Keratinocyte (primary cell): ENCODE results near the gene FOXB2.

ENCODE experiments used
- CTCF ChIP-seq, 3 experiments: IDR thresholded peaks in 1 of 3; conservative IDR thresholded peaks in 1 of 3; optimal IDR thresholded peaks in 1 of 3; 2 replicates in 2 of 3; 3 replicates in 1 of 3; pipeline versions ENCODE3 to v1.5.1; 2011; ENCODE audit warnings: low read length in 3 of 3, mild to moderate bottlenecking in 3 of 3, moderate library complexity in 2 of 3, control low read depth in 1 of 3, inconsistent platforms in 1 of 3; ENCODE audit not compliant: insufficient read depth in 2 of 3; ENCODE audit errors: extremely low read depth in 1 of 3
- EZH2 ChIP-seq: IDR thresholded peaks from one replicate; pipeline ENCODE4 v1.6.1; 2012; ENCODE audit warnings: inconsistent platforms, mild to moderate bottlenecking, low read length, moderate library complexity

DNA sequence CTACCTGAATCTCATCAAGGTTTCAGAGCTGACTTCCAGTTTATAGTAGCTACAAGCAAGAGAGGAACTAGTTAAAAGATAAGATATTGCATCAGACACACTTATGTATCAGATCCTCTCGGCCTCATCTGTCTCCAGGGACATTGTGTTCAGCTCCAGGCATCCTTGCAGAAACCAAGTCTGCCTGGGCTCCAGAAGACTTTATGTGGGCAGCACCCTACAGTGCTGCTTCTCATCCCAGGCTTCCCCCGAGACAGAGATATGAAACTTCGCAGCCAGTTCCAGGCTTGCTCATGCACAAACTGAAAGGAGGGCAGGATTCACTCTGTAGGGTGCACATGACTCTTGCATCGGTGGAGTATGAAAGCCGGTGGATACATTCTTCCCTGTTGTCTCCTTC is 33.9 kb upstream of the FOXB2 start:
- TF ChIP-seq CTCF (optimal IDR thresholded peaks at IDR 0.05 in 1 of 3, IDR thresholded peaks at IDR 0.05 in 1 of 3, conservative IDR thresholded peaks at IDR 0.05 in 1 of 3; ENCODE audit: extremely low read depth in 1 of 3, insufficient read depth in 2 of 3, low read length in 3 of 3) (no peak), EZH2 (no peak)
